Measurements from ENCODE around the gene ACRBP.

GRCh38 chr12:6606331-6607131 is 40.7 kb downstream of the ACRBP start:
- TF ChIP-seq CTCF (IDR thresholded peaks at IDR 0.05) (no peak), SIN3A (IDR thresholded peaks at IDR 0.05; ENCODE audit: borderline replicate concordance, insufficient read depth, low read depth, low read length) (no peak), POLR2AphosphoS5 (IDR thresholded peaks at IDR 0.05; ENCODE audit: low read depth, low read length) (no peak), TCF7L2 (IDR thresholded peaks at IDR 0.05; ENCODE audit: low read depth, low read length) (no peak), REST (IDR thresholded peaks at IDR 0.05; ENCODE audit: insufficient read depth in 1 of 2, low read depth in 2 of 2, low read length in 1 of 2) (no peak)

Data from Panc1 (cell line).